Measurements from ENCODE around the gene MED13L. TPM values are rescaled to one million over a fixed set of nuclear protein-coding genes. Genes with fewer than 3 reads are reported as not detected.

The MED13L gene
- total RNA-seq, 2 experiments from 2014 or later = 203 to 208 TPM

- no peaks in the 10 kb centered on the region for H3K27me3 ChIP-seq (ENCODE audit: control insufficient read depth in 1 of 2, insufficient read depth in 2 of 2, low read length in 2 of 2)
- Mint-ChIP-seq H3K4me3 (no peak overlapping the region), H3K27me3 (no peaks in the 10 kb centered on the region), H3K4me1 (ENCODE audit: low read depth) (peaks cover 91% of the 10 kb centered on the region), H3K36me3 (ENCODE audit: low read depth) (no peaks in the 10 kb centered on the region), H3K27ac (peak overlapping the region; percentile 18), H3K9me3 (no peaks in the 10 kb centered on the region)
- H3K36me3 ChIP-seq (ENCODE audit: insufficient read depth, low read length) = no peaks in the 10 kb centered on the region
- ATAC-seq (ENCODE audit: poor library complexity) (no peak), DNase-seq (no peak)
- no peak overlapping the region for H3K4me3 ChIP-seq (ENCODE audit: low read length)
- H3K4me1 ChIP-seq (ENCODE audit: insufficient read depth, low read length) = peaks cover 11% of the 10 kb centered on the region
- no peak for TF ChIP-seq CTCF (IDR thresholded peaks at IDR 0.05)
- no peak overlapping the region for H3K27ac ChIP-seq (ENCODE audit: low read depth in 1 of 2, low read length in 2 of 2)
- ChIA-PET POLR2A (no interaction called here), CTCF (interaction anchor here (1.0 kb wide), 1 partner anchor 16 kb away, joined by 3 read pairs; no protein-coding TSS in a partner anchor)
- intact Hi-C loops (cut with DNase I, micrococcal nuclease) = no loop called here
- H3K9me3 ChIP-seq (ENCODE audit: control insufficient read depth in 1 of 2, insufficient read depth in 1 of 2, low read length in 2 of 2) = no peaks in the 10 kb centered on the region
Measured at GRCh38 chr12:116174904-116175303, 102.6 kb downstream of the MED13L start.

- Mint-ChIP-seq H3K4me3 (no peak overlapping the region), H3K36me3 (ENCODE audit: low read depth) (no peaks in the 10 kb centered on the region), H3K4me1 (ENCODE audit: low read depth) (peaks cover 86% of the 10 kb centered on the region), H3K27me3 (no peaks in the 10 kb centered on the region), H3K9me3 (no peaks in the 10 kb centered on the region), H3K27ac (peak overlapping the region; percentile 8)
- Histone ChIP-seq H3K4me1 (ENCODE audit: insufficient read depth, low read length) (peaks cover 11% of the 10 kb centered on the region), H3K9me3 (ENCODE audit: control insufficient read depth in 1 of 2, insufficient read depth in 1 of 2, low read length in 2 of 2) (no peaks in the 10 kb centered on the region), H3K27ac (ENCODE audit: low read depth in 1 of 2, low read length in 2 of 2) (no peak overlapping the region), H3K36me3 (ENCODE audit: insufficient read depth, low read length) (no peaks in the 10 kb centered on the region), H3K4me3 (ENCODE audit: low read length) (no peak overlapping the region), H3K27me3 (ENCODE audit: control insufficient read depth in 1 of 2, insufficient read depth in 2 of 2, low read length in 2 of 2) (no peaks in the 10 kb centered on the region)
- intact Hi-C loops (cut with DNase I, micrococcal nuclease) = no loop called here
- DNase-seq = no peak
- ChIA-PET CTCF (interaction anchor here (1.0 to 1.4 kb wide), 2 partner anchors 9 to 15 kb away, joined by 3 to 4 read pairs; no protein-coding TSS in a partner anchor), POLR2A (no interaction called here)
- no peak for TF ChIP-seq CTCF (IDR thresholded peaks at IDR 0.05)
- no peak for ATAC-seq (ENCODE audit: poor library complexity)
Measured at GRCh38 chr12:116174006-116174405, 103.5 kb downstream of the MED13L start.

GRCh38 chr12:116172224-116172849 is 105.2 kb downstream of the MED13L start:
- no peaks in the 10 kb centered on the region for H3K27me3 Mint-ChIP-seq
- Histone ChIP-seq H3K27ac (ENCODE audit: low read depth in 1 of 2, low read length in 2 of 2) (no peak overlapping the region), H3K4me3 (ENCODE audit: low read length) (peak overlapping the region; percentile 19), H3K27me3 (ENCODE audit: control insufficient read depth in 1 of 2, insufficient read depth in 2 of 2, low read length in 2 of 2) (no peaks in the 10 kb centered on the region), H3K4me1 (ENCODE audit: insufficient read depth, low read length) (peaks cover 11% of the 10 kb centered on the region), H3K9me3 (ENCODE audit: control insufficient read depth in 1 of 2, insufficient read depth in 1 of 2, low read length in 2 of 2) (no peaks in the 10 kb centered on the region), H3K36me3 (ENCODE audit: insufficient read depth, low read length) (no peaks in the 10 kb centered on the region)
- no peaks in the 10 kb centered on the region for H3K36me3 Mint-ChIP-seq (ENCODE audit: low read depth)
- POLR2A ChIA-PET = interaction anchor here (0.6 to 1.2 kb wide), 3 partner anchors 10 to 64 kb away, joined by 3 read pairs; no protein-coding TSS in a partner anchor
- peaks cover 73% of the 10 kb centered on the region for H3K4me1 Mint-ChIP-seq (ENCODE audit: low read depth)
- ATAC-seq (ENCODE audit: poor library complexity) = peak; percentile 76
- CTCF ChIA-PET = interaction anchor here (1.1 to 1.5 kb wide), 3 partner anchors 23 to 64 kb away, joined by 3 read pairs; no protein-coding TSS in a partner anchor
- no peak for TF ChIP-seq CTCF (IDR thresholded peaks at IDR 0.05)
- peak overlapping the region; percentile 48 for H3K27ac Mint-ChIP-seq
- no peaks in the 10 kb centered on the region for H3K9me3 Mint-ChIP-seq
- intact Hi-C loops (cut with DNase I, micrococcal nuclease) = loop anchor here in 1 of 2 experiments (2.0 kb wide), 1 partner anchor 14 kb away; no protein-coding TSS in a partner anchor
- peak overlapping the region; percentile 71 for H3K4me3 Mint-ChIP-seq
- DNase-seq = peak in 7 of 14 experiments; percentile 4 to 47 (median 26)
